SK-N-MC (cell line): ENCODE results near the gene CDC73.

Source experiments
- DNase-seq: peaks from one replicate; pipeline ENCODE4 v3.0.0-alpha.2; 2011; ENCODE audit warnings: low read depth, low spot score
- H3K27ac ChIP-seq: fragments of 200-600 bp; sonication (generic); 2 replicates; pipeline ENCODE4 v1.5.1; 2016; ENCODE audit warnings: mixed run types
- H3K36me3 ChIP-seq: fragments of 200-600 bp; sonication (generic); 2 replicates; pipeline ENCODE4 v1.6.1; 2017; ENCODE audit warnings: antibody characterized with exemption, low read length, mixed read lengths; ENCODE audit not compliant: insufficient read depth
- H3K4me3 ChIP-seq: fragments of 200-600 bp; sonication (generic); 2 replicates; pipeline ENCODE4 v1.5.1; 2016
- H3K9ac ChIP-seq: fragments of 200-600 bp; sonication (generic); 2 replicates; pipeline ENCODE4 v1.8.0; 2017; ENCODE audit warnings: mixed run types, mixed read lengths; ENCODE audit not compliant: insufficient read length
- H3K9me3 ChIP-seq: fragments of 200-600 bp; sonication (generic); 2 replicates; pipeline ENCODE4 v1.6.1; 2017; ENCODE audit warnings: low read depth, mild to moderate bottlenecking, antibody characterized with exemption, low read length, moderate library complexity, mixed read lengths
- EZH2 ChIP-seq: fragments of 200-600 bp; sonication (generic); IDR thresholded peaks from one replicate; pipeline ENCODE4 v1.6.1; 2017; ENCODE audit warnings: antibody characterized with exemption
- FOXP2 ChIP-seq: optimal IDR thresholded peaks from 2 replicates; pipeline ENCODE3; 2011; ENCODE audit warnings: mild to moderate bottlenecking, moderate library complexity; ENCODE audit not compliant: insufficient read depth; ENCODE audit errors: extremely low read length, control extremely low read depth
- POLR2AphosphoS5 ChIP-seq: IDR thresholded peaks from 2 replicates; pipeline ENCODE4 v1.6.1; 2012; ENCODE audit warnings: mild to moderate bottlenecking, low read depth, low read length, borderline replicate concordance

Gene CDC73

GRCh38 chr1:193299038-193299437 is 177.2 kb downstream of the CDC73 start:
- H3K36me3 ChIP-seq, result no peaks in the 10 kb centered on the region
- H3K9ac ChIP-seq, result no peak overlapping the region
- H3K27ac ChIP-seq, result no peak overlapping the region
- H3K9me3 ChIP-seq, result no peaks in the 10 kb centered on the region
- no peak for DNase-seq
- no peak for TF ChIP-seq FOXP2
- TF ChIP-seq POLR2AphosphoS5, result no peak
- no peak for TF ChIP-seq EZH2
- H3K4me3 ChIP-seq, result no peak overlapping the region

- DNase-seq, result no peak
- TF ChIP-seq POLR2AphosphoS5 (no peak), EZH2 (no peak), FOXP2 (no peak)
- no peaks in the 10 kb centered on the region for H3K36me3 ChIP-seq
- no peaks in the 10 kb centered on the region for H3K9me3 ChIP-seq
- H3K27ac ChIP-seq, result no peak overlapping the region
- H3K9ac ChIP-seq, result no peak overlapping the region
- H3K4me3 ChIP-seq, result no peak overlapping the region
These were observed 179.9 kb downstream of the CDC73 start for GRCh38 chr1:193301746-193302145.

- DNase-seq, result no peak
- Histone ChIP-seq H3K4me3 (no peak overlapping the region), H3K36me3 (no peaks in the 10 kb centered on the region), H3K9ac (no peak overlapping the region), H3K9me3 (no peaks in the 10 kb centered on the region), H3K27ac (no peak overlapping the region)
- no peak for TF ChIP-seq EZH2
- TF ChIP-seq FOXP2, result no peak
- TF ChIP-seq POLR2AphosphoS5, result no peak
These were observed 182.0 kb downstream of the CDC73 start for GRCh38 chr1:193303849-193304248.
